NT2/D1 (cell line): ENCODE data around the gene PDLIM3.

ENCODE experiments used
- SUZ12 ChIP-seq: IDR thresholded peaks from 2 replicates; pipeline ENCODE4 v1.6.1; 2011; ENCODE audit not compliant: insufficient read length, insufficient read depth; ENCODE audit errors: extremely low read depth
- YY1 ChIP-seq: IDR thresholded peaks from 2 replicates; pipeline ENCODE4 v1.6.1; 2011; ENCODE audit not compliant: insufficient read length, insufficient read depth

- no peak for TF ChIP-seq YY1
- no peak for TF ChIP-seq SUZ12
Measured at GRCh38 chr4:185467991-185468390, 67.3 kb downstream of the PDLIM3 start.
